HFFc6 (cell line): ENCODE results near the gene ZBTB16. TPM values are rescaled to one million over a fixed set of nuclear protein-coding genes. Genes with fewer than 3 reads are reported as not detected.

Source experiments
- DNase-seq: peaks from one replicate; pipeline ENCODE4 v3.0.0-alpha.2; 2018
- H3K27ac Mint-ChIP-seq: 2 replicates; pipeline ENCODE4 v1.8.0; 2020; ENCODE audit warnings: mild to moderate bottlenecking, mixed read lengths
- H3K27me3 Mint-ChIP-seq: 2 replicates; pipeline ENCODE4 v1.8.0; 2021; ENCODE audit warnings: mild to moderate bottlenecking, moderate library complexity, mixed read lengths; ENCODE audit not compliant: insufficient read depth
- H3K36me3 Mint-ChIP-seq: 2 replicates; pipeline ENCODE4 v1.8.0; 2021; ENCODE audit warnings: low read depth, mixed read lengths
- H3K4me1 Mint-ChIP-seq: 2 replicates; pipeline ENCODE4 v1.8.0; 2020; ENCODE audit warnings: low read depth, mixed read lengths
- H3K4me3 Mint-ChIP-seq: 2 replicates; pipeline ENCODE4 v1.8.0; 2020; ENCODE audit warnings: mild to moderate bottlenecking, moderate library complexity, mixed read lengths
- H3K9me3 Mint-ChIP-seq: 2 replicates; pipeline ENCODE4 v1.8.0; 2020; ENCODE audit warnings: mild to moderate bottlenecking, mixed read lengths
- CTCF ChIP-seq: fragments of 200-600 bp; sonication (generic); IDR thresholded peaks from 2 replicates; pipeline ENCODE4 v1.5.0; 2021; ENCODE audit warnings: antibody characterized with exemption, mild to moderate bottlenecking
- total RNA-seq, 6 experiments: library from RNA; stranded (reverse); fragmentation: NEBNext Ultra II Directional; extraction: Animal tissue kit (Norgen Biotek cat#: 25700); gene quantifications; 2 replicates in 1 of 6; 3 replicates in 5 of 6; pipeline ENCODE4 v1.2.3, GENCODE V29; 2021

The ZBTB16 gene
- total RNA-seq, 6 experiments from 2014 or later = not detected

DNA sequence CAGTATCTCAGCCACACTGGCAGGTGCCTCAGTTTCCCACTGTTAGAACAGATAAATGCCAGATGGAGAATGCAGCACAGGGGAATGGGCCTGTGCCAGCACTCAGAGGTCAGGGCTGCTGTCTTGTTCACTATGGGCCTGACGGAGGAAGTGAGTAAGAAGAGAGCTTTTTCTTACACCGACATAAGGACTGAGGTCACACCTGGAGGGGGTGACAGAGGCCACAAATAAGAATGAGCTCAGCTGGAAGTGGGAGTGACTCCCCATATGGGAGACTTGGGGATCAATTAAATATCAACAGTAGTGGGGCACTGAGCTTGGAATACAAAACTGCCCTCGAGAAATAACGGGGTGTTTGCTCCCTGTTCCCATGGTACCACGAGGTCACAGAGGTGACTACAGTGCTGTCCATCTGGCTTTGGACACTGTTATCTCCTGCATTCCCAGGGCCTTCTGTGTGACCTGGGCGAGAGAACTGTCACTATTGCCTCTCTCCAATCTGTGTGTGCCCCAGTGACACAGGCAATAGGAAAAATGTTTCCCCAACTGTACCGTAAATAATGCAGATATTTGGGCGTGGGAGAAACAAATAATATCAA is 142.6 kb downstream of the ZBTB16 start:
- H3K4me3 Mint-ChIP-seq = no peak overlapping the region
- H3K27ac Mint-ChIP-seq = no peak overlapping the region
- no peak for DNase-seq
- peaks cover 30% of the 10 kb centered on the region for H3K27me3 Mint-ChIP-seq
- no peak for TF ChIP-seq CTCF
- H3K4me1 Mint-ChIP-seq = peaks cover 7% of the 10 kb centered on the region; the same call in 1 of the 2 replicates
- H3K36me3 Mint-ChIP-seq = no peaks in the 10 kb centered on the region
- no peaks in the 10 kb centered on the region for H3K9me3 Mint-ChIP-seq

DNA sequence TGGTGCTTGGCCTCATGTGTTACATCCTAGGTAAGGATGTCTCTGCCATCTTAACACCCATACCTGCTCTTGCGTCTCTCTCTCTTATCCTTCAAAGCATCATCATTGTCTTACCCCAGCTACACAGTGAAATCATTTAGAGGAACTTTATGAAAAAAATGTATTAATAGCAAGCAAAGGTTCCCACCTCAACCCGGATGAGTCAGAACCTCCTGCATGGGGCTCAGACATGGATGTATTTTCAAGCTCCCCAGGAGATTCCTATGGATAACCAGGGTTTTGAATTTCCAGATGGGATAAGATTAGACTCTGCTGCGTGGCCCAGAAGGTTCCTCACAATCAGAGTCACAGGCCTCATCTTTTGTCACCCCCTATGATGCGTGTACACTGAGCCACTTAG is 147.6 kb downstream of the ZBTB16 start:
- no peak for TF ChIP-seq CTCF
- Mint-ChIP-seq H3K27me3 (peaks cover 37% of the 10 kb centered on the region), H3K9me3 (no peaks in the 10 kb centered on the region), H3K27ac (no peak overlapping the region), H3K4me1 (no peaks in the 10 kb centered on the region), H3K4me3 (no peak overlapping the region), H3K36me3 (no peaks in the 10 kb centered on the region)
- DNase-seq = no peak

GRCh38 chr11:114208377-114208776 is 148.9 kb downstream of the ZBTB16 start:
- Mint-ChIP-seq H3K4me3 (no peak overlapping the region), H3K4me1 (no peaks in the 10 kb centered on the region), H3K27ac (no peak overlapping the region), H3K27me3 (peaks cover 42% of the 10 kb centered on the region), H3K36me3 (no peaks in the 10 kb centered on the region), H3K9me3 (no peaks in the 10 kb centered on the region)
- DNase-seq = no peak
- TF ChIP-seq CTCF = no peak

DNA sequence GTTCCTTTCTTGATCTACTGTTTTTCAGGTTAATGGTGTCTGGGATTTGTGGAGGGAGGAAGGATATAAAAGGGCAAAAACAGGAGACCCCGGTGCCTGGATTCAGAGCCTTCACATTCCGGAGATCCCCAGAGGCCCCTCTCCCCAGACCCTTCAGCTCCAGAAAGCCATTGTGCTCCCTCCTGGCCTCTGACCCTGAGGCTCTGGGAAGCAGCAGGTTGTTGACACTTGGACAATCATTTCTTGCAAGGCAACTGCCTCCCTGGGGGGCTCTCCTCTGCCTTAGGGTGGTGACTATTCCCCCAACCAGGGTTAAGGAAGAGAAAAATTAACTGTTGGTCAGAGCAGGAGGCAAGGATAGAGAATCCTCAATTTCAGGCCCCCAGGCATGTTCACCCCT is 149.8 kb downstream of the ZBTB16 start:
- TF ChIP-seq CTCF = no peak
- Mint-ChIP-seq H3K36me3 (no peaks in the 10 kb centered on the region), H3K9me3 (no peaks in the 10 kb centered on the region), H3K27ac (no peak overlapping the region), H3K4me3 (no peak overlapping the region), H3K4me1 (no peaks in the 10 kb centered on the region), H3K27me3 (peaks cover 37% of the 10 kb centered on the region)
- no peak for DNase-seq

- Mint-ChIP-seq H3K27me3 (peaks cover 36% of the 10 kb centered on the region), H3K36me3 (no peaks in the 10 kb centered on the region), H3K4me1 (no peaks in the 10 kb centered on the region), H3K9me3 (no peaks in the 10 kb centered on the region), H3K4me3 (no peak overlapping the region), H3K27ac (no peak overlapping the region)
- TF ChIP-seq CTCF = no peak
- no peak for DNase-seq
Measured at GRCh38 chr11:114209904-114210303, 150.4 kb downstream of the ZBTB16 start.
